Stimulated activated CD8-positive, alpha-beta memory T cell treated with anti-CD3 and anti-CD28 coated beads, Interleukin-15, amount 100 ng/mL, for 4 hours (primary cell): ENCODE measurements around the gene DGKA.
"Not testable (repeated sequence)": the region's sequence is repeated elsewhere in the genome, so short reads cannot be mapped to it uniquely, and the experiment has no call there.

Source experiments
- DNase-seq, 2 donors: peaks; one replicate each; pipeline ENCODE4 v3.0.0-alpha.2; 2020; ENCODE audit warnings: low read depth in 2 of 2

Gene DGKA

DNA sequence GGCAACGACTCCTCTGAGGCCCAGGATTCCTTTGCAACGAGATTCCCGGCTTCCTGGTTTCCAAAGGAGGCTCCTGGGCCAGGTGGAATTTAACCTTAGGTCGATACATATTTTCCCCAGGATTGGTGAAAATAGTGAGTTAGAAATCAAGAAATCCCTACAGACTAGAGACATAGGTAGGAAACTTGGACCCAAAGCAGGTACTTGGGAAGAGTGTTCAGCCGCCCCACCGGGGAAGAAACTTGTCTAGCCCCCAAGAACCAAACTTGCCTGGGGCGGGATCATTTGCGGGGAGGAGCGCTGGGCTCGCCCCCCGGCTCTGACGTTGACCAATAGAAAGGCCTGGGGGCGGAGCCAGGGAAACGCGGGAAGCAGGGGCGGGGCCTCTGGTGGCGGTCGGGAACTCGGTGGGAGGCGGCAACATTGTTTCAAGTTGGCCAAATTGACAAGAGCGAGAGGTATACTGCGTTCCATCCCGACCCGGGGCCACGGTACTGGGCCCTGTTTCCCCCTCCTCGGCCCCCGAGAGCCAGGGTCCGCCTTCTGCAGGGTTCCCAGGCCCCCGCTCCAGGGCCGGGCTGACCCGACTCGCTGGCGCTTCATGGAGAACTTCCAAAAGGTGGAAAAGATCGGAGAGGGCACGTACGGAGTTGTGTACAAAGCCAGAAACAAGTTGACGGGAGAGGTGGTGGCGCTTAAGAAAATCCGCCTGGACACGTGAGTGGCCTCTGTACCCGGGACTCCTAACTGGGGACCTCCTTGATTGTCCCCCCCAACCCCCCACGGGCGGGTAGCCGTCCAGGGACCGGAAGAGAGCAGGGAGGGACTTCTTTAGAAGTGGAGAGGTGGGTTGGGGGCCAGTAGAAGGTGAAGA, 35.7 kb downstream of the DGKA start, which contains the start of gene CDK2:
CDK2 (plus strand) TSS at position 423 of the 874 bp plus-strand sequence; CDS start at position 602, 179 bp downstream.
- peak; percentile 79 to 82 for DNase-seq

DNA sequence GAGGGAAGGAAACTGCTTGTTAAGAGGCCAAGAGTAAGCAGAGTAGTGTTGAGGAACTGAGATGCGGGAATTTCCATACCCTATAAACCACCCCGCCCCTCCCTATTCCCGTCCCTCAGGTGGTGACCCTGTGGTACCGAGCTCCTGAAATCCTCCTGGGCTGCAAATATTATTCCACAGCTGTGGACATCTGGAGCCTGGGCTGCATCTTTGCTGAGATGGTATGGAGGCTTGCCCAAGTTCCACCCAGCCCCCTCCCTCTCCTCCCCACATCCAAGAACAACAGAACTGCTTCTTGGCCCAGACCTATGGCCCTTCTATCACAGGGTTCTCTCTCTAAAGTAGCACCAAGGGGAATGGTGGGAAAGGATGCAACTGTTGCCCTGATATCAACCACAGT, 38.4 kb downstream of the DGKA start:
- no peak for DNase-seq

DNA sequence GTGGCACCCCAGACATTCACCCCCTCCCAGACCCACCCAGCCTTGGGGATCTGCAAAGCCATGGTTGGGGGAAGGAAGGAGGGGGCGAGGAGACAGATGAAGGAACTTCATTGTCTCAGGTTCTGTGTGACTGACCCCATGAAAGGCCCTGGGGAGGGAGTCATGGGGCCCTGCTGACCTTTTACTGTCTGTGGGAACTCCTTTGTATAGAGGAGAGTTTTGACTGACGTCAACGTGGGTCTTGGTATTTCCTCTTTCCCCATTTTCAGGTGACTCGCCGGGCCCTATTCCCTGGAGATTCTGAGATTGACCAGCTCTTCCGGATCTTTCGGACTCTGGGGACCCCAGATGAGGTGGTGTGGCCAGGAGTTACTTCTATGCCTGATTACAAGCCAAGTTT, 39.8 kb downstream of the DGKA start:
- DNase-seq, result no peak

DNA sequence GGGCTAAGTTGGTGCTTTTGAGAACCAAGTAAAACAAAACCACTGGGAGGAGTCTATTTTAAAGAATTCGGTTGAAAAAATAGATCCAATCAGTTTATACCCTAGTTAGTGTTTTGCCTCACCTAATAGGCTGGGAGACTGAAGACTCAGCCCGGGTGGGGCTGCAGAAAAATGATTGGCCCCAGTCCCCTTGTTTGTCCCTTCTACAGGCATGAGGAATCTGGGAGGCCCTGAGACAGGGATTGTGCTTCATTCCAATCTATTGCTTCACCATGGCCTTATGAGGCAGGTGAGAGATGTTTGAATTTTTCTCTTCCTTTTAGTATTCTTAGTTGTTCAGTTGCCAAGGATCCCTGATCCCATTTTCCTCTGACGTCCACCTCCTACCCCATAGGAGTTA, 41.1 kb downstream of the DGKA start:
- DNase-seq, result no peak

DNA sequence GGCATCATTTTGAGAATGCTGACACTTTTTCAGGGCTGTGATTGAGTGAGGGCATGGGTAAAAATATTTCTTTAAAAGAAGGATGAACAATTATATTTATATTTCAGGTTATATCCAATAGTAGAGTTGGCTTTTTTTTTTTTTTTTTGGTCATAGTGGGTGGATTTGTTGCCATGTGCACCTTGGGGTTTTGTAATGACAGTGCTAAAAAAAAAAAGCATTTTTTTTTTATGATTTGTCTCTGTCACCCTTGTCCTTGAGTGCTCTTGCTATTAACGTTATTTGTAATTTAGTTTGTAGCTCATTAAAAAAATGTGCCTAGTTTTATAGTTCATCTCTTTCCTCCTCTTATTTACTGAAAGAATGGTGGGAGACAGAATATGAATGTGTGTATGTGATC, 41.5 kb downstream of the DGKA start:
- no peak for DNase-seq

DNA sequence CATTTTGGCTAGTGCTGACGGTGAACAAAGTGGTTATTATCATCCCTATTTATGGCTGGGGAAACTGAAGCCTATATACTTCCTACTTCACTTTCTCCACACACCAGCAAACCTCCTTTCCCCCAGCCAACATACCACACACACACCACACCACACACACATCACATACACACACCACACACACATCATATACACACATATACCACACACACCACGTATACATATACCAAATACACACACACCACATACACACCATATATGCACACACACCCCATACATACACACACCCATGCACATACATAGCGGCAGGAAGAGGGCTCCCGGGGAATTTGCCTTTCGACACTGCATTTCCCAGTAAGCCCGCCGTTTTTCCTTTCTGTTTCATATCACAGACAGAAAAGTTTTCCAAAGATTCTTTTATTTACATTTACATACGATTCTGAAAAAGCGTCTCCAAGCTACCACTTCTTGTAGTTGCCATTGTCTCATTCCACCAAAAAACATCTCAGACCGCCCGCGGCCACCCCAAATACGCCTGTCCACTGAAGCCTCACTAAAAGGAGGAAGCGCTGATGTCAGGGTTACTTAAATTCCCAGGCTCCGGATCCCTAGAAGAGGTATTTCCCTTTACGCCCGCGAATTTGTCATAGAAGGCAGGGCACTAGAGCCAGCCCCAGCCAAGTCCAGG, 42.1 kb downstream of the DGKA start:
- no peak for DNase-seq

DNA sequence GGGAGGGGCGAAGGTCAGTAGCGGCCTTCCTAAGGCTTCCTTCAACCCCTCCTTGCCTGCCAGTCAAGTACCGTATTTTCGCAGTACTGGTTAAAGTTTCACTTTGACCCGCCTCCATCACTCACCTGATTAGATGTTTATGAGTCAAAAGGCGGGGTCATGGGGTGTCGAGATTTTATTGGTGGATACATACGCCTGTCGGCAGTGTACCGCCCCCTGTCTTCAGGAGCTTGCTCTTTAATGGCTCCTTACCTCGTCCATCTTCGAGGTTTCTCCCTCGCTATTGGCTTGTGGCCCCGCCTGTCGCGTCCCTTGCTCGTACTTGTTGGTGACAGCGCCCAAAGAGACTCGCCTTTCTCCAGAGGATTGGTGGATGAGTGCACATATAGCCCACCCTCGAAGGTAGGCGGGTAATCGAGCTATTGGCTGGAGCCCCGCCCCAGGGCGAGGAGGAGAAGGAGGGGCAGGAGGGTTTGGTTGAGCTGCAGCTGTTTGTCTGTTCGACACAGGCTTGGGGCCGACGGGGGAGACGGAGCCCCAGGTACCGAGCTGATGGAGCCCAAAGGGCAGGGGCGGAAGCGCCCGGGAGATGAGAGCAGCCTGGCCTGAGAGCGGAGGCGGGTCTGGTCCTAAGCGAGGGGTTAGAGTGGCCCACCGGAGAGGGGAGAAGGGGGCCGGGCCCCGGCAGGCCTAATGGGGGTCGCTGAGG, 42.8 kb downstream of the DGKA start, which contains the start of gene RAB5B:
RAB5B (plus strand) TSS at position 480 of the 709 bp plus-strand sequence. CDS start 12,883 bp downstream, outside the sequence.
- DNase-seq, result peak; percentile 94 to 98

DNA sequence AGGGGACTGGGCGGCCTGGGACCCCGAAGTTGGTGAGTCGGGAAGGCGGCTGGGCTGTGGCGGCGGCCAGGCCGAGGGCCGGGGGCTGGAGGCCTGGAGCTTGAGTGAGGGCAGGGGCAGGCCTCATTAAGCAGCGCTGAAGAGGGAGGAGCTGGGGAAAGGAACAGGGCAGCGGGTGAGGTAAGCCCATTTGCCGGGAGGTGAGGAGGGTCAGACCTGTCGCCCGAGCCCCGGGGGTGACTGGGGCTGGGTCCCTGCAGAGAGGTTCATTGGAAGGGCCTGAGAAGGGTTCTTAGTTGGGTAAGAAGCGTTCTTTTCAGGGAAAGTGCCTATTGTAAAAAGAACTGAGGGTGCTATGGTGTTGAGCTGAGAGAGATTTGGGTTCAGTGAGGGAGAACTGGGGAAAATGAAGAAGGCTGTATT, 43.4 kb downstream of the DGKA start:
- DNase-seq, result no peak

DNA sequence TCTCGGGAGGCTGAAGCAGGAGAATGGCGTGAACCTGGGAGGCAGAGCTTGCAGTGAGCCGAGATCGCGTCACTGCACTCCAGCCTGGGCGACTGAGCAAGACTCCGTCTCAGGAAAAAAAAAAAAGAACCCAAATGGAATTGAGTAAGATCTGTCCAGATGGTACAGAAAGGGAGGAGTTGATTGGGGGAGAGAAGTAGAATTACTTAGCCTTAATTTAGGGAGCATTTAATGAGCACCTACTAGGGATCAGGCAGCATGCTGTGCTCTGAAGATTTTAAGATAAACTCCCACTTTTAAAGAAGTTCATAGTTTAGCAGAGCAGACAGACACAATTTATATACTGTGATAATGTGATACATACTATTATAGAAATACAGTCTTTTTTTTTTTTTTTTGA, 47.4 kb downstream of the DGKA start:
- no peak for DNase-seq

DNA sequence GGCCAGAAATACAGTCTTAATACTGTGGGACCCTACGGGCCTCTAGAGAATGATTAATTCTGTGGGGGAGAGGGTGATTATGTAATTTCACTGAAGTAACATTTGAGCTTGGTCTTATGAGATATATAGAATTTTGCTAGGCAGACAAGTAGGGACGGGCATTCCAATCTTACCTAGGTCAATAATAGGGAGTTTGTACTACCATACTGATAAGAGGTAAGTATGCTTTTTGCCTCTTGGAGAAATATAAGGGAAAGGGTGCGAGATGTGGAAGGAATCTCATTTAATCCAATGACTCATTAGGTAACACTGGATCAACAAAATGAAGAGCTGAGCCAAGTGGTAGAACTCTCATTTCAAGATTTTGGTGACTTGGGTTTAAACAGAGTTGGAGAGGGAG, 48.1 kb downstream of the DGKA start:
- no peak for DNase-seq

DNA sequence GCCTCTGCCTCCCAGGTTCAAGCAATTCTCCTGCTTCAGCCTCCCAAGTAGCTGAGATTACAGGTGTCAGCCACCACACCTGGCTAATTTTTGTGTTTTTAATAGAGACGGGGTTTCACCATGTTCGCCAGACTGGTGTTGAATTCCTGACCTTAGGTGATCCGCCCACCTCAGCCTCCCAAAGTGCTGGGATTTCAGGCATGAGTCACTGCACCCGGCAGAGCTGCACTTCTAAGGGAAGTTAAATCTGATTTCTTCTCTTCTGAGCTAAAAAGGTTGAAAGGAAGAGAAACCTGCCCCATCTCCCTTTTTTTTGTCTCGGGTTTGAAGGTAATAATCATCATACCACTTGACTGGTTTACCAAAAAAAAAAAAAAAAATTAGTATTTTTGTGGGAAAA, 50.9 kb downstream of the DGKA start:
- not testable (repeated sequence) for DNase-seq

DNA sequence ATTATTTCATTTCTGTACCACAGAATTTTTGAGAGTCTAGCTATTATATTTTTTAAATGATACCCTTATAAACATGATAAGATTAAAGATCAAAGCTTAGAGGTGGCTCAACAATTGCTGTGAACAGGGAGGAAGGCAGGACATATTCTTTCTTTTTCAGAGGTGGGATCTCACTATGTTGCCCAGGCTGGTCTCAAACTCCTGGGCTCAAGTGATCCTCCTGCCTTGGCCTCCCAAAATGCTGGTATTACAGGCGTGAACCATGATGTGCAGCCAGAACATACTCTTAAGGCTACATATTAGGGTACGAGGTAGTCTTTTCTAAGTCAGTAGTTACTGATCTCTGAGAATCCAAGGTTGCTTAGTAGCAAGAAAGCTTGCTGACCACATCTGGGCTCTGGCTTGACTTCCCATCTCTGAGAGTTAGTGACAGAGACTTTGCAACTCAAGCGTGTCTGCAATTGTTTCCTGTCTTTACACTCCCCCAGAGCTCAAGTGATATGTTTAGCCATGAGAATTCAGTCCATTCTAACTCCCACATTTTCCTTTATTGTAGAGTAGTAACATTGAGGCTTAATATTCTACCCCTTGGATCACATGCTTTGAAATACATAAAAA, 51.5 kb downstream of the DGKA start:
- no peak for DNase-seq

DNA sequence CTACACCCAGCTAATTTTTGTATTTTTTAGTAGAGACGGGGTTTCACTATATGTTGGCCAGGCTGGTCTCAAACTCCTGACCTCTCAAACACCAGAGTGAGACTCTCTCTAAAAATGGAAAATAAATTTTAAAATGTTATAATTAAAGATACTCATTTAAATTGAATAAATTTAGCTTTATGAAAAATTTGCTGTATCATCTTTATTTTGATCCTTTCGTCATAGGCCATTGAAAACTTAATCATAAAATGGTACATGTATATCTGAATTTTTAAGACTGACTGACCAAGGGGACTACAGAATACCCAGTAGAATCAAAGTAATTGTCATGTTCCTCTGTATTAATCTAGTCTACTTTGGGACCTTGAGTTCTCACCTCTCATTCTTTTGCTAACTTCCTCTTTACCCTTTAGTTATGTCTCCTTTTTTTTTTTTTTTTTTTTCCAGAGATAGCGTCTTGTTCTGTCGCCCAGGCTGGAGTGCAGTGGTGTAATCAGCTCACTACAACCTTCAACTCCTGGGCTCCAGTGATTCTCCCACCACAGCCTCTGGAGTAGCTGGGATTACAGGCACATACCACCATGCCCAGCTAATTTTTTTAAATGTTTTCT, 52.4 kb downstream of the DGKA start:
- DNase-seq, result no peak

DNA sequence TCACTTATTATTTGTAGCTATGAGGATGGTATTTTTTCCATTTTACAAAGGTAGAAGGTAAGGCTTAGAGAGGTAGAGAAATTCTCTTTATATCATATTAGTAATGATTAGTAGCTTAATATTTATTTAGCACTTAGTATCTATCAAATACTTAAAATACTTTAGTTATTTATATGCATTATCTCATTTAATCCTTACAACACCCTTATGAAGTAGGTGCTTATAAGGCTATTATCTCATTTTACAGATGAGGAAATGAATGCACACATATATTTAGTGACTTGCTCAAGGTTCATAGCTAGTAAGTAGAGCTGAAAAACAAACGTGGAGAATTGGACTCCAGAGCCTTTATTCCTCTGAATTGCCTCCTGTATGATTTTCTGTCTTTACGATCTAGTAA, 53.9 kb downstream of the DGKA start:
- DNase-seq, result no peak

DNA sequence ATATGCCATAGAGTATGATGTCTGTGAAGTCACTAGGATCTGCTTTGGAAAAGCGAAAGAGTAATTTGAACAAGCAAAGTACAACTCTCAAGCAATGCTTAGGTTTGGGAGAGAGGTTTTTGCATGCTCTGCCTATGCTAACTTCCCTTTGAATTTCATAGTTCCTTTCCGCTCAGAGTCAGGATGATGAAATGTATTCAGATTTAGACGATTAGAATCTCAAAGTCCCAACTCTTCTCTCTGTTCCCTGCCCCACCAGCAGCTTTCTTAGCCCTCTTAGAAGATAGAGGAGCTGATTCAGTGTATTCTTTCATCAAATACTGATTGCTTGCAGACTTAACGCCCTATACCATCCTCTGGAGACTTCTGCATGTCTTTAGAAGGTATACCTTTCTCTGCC, 54.4 kb downstream of the DGKA start:
- no peak for DNase-seq

DNA sequence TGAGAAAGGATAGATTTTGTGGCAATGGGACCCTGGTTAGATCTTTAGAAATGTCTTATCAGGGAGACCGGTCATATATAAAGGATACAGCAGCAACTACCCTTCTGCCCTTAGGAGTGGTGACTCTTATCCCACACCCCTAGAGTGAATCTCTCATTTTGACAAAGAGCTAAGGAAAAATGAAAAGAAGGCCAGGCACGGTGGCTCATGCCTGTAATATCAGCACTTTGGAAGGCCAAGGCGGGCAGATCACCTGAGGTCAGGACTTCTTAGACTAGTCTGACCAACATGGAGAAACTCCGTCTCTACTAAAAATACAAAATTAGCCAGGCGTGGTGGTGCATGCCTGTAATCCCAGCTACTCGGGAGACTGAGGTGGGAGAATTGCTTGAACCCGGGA, 55.0 kb downstream of the DGKA start:
- not testable (repeated sequence) for DNase-seq

DNA sequence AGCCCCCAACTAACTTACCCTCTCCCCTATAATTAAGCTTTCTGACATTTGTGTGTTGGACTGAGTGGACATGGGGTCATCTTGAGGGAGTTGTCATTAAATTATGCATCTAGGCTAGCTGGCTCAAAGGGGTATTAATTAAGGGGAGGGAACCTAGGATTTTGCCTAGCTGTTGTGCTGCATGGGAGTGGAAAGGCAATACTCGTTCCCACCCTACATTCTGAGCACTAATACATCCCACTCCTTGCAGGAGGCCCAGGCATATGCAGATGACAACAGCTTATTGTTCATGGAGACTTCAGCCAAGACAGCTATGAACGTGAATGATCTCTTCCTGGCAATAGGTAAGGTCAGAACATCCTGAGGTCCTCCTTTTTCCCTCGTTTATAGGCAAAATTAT, 60.1 kb downstream of the DGKA start:
- no peak for DNase-seq

DNA sequence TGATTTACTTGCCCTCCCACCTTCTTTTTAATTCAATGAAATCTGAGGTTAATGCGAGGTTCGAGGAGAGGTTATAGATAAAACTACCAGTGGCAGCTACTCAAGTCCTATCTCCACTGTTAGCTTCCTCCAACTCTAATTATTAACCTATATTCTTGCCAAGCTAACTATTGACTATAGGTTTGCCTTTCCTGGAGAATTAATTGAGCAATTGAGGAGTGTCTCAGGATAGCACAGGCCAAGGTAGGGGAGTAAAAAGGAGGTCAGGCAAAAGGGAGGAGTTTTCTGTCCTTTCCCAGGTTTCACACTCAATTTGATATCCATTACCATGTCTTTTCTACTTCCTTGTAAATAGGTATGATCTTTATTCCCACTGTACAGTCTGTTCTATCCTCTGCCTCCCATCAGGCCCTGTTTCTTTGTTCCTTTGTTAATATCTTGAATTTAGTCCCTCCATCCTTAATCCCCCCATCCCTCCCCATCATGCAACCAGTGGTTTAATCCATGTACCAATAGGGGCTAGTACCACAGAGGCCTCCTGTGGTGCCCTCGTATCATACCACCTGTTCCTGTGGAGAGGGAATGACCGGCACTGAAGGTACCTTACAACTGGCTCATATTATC, 62.4 kb downstream of the DGKA start:
- DNase-seq, result no peak

DNA sequence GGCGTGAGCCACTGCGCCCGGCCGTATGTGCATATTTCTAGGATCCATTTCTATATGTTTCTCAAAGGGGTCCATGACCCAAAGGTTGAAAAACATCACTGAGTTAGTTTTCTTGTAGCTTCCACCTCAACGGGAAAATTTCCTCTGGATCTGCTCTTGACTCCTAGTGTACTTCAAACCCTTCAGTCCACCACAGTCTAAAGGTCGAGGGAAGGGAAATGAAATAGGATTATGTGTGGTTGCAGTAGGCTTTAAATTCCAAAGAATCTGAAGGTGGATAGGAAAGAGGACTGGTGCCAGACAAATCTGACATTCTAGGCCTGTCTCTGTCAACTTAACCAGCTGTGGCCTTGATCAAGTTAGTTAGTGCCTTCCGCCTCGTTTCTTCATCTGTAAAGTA, 64.4 kb downstream of the DGKA start:
- no peak for DNase-seq

DNA sequence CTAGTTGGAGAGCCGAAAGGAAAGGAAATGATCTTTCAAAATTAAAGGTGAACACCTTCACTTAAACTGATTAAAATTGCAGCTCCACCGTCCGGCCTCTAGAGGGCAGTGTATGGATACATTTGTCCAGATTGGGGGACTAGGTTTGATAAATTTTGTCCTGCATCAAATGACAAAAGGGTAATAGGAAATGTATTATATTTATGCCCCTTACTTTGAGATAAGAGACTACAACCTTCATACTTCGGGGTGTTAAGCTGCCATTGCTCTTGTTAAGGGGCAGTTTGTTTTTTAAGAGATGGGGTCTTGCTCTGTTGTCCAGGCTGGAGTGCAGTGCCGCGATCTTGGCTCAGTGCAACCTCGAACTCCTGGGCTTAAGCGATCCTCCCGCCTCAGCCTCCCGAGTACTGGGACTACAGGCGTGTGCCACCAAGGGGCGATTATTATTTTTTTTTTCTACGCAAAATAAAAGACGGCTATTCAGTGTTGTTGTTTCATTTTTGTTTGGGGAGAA, 65.3 kb downstream of the DGKA start:
- DNase-seq, result peak in 1 of 2 donors; percentile 47
